SHP77 treated with DMSO at 0.1 percent for 48 hours (cell line): ENCODE results near the gene JADE2.
"Not testable (repeated sequence)": the region's sequence is repeated elsewhere in the genome, so short reads cannot be mapped to it uniquely, and the experiment has no call there.

Source experiments
- DNase-seq: peaks from one replicate; lab custom pipeline; 2025; lab: John Stamatoyannopoulos, UW

JADE2 gene

DNA sequence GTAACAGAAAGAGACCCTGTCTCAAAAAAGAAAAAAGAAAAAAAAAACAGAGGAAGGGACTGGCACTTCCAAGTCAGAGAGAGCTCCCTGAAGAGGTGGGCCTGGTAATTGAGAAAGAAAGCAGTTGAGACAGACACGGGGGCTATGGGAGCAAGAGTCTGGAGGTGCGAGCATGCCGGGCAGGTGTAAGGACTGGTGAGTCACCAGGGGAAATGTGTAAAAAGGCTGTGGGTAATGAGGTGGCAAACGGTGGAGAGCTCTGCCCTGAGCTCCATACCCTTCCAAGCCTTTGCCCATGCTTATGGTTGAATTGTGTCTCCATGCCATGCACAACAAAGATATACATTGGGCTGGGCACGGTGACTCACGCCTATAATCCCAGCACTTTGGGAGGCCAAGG, 18.0 kb upstream of the JADE2 start:
- no peak for DNase-seq

DNA sequence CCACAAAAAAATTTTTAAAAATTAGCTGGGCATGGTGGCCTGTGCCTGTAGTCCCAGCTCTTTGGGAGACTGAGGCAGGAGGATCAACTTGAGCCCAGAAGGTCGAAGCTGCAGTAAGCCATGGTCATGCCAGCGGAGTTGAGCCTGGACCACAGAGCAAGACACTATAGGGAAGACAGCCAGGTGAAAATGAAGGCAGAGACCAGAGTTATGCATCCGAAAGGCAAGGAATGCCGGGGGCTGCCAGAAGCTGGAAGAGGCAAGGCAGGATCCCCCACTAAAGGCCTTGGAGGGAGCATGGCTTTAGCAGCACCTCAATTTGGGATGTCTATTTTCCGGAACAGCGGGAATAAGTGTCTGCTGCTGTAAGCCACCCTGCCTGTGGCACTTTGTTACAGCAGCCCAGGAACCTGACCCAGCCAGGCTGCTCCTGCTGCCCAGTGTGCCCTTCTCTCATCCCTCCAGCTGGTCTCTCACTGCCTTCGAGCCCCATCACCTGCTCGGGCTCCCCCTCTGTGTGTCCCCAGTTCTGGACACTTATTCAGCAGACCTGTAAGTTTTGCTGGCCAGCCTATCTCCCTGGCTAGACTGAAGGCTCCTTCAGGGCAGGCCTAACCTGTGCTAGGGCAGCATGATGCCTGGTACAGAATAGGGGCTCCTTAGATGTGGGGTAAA, 16.8 kb upstream of the JADE2 start:
- no peak for DNase-seq

DNA sequence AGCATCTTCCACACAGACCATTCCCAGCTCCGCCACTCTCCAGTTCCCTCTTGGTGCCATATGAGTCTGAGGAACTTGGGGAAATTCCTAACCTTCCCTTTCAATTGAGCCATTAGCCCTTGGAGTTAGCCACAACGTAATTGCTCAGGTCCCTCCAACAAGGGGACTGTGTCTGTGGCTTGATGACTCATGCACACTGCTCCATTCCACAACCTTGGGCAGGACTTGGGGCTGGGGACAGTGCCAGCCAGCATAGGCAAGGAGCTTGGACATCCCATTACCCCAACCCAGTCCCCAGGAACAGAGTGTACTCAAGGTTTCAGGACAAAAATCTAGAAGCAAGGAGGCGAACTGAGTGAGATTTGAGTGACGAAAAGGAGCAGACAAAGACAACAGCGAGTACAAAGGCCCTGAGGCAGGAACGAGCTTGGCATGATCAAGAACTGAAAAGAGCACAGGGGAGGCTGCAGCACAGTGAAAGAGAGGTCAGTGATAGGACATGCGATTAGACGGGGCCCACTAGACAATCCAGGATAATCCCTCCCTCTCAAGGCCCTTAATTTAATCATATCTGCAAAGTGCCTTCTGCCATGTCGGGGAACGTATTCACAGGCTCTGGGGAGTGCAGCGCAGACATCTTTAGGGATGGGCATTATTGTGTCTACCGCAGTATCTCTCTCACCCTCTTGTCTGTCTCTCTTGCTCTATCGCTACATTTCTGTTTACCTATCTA, 16.0 kb upstream of the JADE2 start:
- DNase-seq, result no peak

DNA sequence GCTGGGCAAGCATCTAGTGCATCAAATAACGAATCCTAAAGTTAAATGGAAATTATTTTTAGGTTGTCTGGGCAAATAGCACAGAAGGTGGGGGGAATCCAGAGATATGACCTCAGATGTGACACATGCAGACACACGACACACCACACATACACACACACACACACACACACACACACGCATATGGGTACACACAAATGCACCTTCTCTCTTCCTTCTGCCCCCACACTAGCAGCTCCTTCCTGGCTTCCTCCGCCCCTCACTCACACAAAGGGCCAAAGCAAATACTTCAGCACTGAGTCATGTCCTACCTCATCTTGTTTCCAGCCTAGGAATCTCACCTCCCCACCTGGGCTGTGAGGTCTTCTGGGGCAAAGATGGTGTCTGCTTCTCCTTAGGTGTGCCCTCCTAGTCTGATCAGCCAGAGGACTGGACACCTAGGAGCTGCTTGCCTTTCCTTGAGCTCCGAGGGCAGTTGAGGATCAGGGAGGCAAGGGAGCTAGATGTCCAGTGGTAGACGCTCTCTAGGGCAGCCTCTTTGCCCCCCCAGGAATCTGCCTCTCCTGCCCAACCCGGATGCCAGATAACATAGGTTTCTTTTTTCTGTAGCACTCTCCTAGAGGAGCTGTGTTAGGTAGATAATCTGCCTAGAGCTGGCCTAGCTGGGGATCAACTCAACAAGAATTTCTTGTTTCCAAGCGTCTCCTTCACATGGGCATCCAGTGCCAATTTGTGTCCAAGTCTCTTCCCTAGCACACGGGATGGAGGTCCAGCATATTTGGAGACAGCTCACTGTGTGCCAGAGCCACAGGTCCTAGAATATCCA, 14.3 kb upstream of the JADE2 start:
- no peak for DNase-seq

DNA sequence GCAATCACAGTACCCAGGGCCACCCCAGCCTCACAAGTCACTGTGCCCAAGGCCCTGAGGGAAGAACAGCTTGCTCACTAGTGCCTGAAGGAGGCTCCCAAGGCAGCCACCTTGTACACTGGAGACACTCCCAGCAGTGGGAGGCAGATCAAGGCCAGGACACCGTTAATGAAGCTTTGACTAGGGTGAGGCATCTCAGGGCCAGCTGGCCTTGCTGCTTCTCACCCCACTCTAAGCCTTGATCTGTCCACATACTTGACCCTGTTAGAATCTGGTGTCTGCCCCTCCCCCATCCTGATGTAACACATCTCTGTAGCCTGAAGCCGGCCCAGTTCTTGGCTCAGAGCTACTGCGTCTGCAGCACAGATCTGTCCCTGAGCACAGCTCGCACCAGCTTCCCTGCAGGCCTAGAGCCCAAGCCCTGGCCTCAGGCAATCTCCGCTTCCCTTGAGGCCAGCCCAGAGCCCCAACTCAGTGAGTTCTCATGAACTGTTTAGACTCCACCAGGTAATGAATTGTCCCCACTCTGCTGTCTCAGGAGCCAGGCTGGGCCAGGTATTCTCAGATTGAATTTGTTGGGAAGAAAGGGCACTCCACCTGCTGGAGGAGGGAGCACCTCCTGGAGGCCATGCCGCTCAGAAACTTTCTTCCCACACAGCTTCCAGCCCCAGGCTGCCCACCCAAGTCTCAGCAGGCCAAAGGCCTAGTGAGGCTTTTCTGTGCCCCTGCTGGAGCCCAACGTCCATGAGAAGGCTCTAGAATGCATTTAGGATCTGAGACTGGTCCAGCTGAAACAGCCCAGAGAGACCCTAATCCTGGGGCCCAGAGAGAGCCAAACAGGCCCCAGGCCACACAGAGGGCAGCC, 13.4 kb upstream of the JADE2 start:
- DNase-seq, result no peak

DNA sequence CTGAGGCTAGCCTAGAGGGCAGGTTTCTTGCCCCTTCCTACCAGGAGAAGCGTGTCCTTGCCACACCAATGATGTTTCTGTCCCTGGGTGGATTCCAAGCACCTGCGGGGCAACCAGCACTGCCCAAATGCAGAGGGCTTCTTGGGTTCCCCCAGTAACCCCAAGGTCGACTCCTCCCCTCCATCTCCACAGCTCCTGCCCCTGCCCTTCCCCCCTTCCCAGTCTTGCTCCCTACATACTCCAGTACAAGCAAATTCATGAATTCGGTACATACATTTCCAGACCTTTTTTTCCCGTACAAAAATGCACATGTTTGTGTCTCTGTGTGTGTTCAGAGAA, 12.8 kb upstream of the JADE2 start:
- DNase-seq, result no peak

DNA sequence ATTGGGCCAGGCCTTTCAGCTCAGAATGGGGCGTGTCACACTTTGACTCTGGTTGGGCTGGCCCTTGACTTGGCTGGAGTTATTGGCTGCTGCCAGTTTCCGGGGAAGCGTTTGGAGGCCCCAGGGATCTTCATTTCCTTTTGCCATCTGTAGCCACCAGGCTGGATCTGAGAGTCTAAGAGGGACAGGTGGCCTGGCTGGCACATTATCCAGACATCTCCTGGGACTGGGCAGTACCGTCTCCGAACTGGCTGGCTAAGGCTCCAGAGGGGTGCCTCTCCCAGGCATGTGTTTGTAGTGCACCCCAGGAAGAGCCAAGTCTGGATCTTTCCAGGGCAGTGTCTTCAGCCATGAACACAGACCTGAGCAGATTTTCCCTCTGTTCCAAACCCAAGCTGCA, 9.7 kb upstream of the JADE2 start:
- no peak for DNase-seq

DNA sequence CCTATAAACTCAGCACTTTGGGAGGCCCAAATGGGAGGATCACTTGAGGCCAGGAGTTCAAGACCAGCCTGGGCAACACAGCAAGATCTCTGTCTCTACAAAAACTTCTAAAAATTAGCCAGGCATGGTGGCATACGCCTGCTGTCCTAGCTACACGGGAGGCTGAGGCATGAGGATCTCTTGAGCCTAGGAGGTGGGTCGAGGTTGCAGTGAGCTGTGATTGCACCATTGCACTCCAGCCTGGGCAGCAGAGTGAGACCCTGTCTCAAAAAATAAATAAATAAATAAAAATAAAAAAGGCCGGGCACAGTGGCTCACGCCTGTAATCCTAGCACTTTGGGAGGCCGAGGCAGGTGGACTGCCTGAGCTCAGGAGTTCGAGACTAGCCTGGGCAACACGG, 8.5 kb upstream of the JADE2 start:
- DNase-seq, result not testable (repeated sequence)

DNA sequence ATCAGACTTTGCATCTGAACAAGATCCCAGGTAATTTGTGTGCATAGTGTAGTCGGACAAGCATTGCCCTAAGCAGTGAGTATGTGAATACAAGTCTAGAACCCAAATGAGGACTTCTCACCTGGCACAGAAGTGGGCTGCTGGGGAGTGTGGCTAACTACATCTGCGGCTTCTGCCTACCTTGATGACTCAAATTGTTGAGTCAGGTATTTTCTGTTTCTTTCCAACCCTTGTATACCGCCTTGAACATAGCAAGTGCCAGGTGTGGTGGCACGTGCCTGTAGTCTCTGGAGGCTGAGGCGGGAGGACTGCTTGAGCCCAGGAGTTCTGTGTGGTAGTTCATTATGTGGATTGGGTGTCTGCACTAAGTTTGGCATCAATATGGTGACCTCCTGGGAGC, 7.9 kb upstream of the JADE2 start:
- no peak for DNase-seq

DNA sequence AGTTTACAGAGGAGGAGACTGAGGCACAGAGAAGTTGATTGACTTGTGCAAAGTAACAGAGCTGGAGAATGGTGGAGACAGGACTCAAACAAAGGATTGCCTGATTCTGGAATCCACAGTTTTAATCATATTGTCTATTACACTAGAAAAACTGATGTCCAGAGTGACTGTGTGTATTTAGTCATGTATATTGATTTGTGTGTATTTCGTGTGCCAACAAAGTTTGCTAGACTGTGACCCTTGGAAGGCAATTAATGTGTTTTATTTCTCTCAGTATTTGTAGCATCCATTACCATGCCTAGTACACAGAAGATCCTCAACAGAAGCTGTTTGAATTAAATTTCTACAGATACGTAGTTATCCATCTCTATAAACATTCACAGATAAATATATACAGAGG, 5.5 kb upstream of the JADE2 start:
- DNase-seq, result no peak

DNA sequence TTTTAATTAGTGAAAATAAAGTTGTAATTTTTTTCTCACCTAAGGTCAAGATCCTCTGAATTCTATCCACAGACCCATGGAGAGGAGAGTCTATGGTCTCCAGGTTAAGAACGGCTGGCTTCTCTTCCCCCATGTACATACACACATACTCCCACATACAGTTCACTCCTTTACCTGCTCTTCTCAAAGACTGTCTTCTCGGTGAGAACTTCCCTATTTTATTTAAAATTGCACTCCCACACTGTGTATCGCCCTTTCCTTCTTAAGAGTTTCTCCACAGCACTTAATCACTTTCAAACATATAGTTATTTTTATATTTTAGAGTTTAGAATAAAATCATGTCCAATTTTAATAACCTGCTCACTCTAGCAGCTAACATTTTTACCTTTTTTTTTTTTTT, 3.6 kb upstream of the JADE2 start:
- no peak for DNase-seq

DNA sequence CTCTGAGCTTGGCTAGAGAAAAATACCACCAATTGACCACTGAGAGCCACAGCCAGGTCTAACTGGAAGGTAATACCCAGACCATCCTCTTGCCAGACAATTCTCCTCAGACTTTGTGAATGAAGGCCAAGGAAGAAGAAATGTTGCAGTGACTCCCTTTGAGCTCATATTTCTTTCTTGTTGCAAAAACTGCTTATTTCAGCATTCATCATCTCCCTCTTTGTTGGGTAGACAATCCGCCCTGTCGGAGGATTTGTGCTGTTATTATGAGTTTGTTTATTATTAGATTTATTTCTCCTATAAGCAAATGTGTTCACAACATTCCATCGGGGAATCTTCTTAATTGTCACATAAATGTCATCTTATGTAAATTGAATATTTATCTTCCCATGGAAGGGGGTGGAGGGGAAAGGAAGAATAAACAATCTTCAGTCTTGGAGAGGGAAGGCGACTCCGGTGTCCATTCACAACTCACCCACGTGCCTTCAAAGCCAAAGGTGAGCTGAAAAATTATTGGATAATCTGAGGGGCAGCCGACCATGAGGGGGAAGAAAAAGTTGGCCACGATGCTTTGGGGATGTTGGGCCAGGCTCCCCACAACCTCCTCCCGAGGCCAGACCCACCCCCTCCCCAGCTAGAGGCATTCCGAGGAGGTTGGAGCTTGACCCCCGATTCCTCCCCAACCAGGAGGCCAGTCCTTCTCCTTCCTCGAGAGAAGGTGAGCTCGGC, 1.8 kb upstream of the JADE2 start:
- no peak for DNase-seq

DNA sequence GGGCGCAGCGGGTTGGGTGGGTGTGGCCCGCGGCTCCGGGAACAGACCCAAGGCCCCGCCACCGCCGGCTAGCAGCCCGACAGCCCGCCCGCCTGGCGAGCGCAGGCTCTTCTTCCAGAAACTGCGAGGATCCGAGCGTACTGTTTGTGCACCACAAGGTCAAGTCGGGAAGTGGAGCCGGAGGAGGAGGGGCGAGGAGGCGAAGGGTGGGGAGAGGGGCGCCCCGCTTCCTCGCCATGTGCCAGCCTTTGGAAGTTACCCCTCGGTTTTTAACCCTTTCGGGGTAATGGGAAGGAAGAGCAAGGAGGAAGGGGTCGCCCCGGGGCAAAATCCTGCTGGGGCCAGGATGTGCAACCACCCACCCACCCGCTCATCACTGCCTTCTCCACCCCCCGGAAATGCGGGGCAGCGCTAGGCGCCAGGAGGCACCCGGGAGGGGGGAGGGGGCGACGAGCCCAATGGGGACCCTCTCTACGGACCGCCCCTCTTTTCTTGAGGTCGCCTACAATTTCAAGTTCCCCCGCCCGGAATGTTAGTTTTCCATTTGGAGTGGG, 1.1 kb upstream of the JADE2 start:
- DNase-seq, result no peak

DNA sequence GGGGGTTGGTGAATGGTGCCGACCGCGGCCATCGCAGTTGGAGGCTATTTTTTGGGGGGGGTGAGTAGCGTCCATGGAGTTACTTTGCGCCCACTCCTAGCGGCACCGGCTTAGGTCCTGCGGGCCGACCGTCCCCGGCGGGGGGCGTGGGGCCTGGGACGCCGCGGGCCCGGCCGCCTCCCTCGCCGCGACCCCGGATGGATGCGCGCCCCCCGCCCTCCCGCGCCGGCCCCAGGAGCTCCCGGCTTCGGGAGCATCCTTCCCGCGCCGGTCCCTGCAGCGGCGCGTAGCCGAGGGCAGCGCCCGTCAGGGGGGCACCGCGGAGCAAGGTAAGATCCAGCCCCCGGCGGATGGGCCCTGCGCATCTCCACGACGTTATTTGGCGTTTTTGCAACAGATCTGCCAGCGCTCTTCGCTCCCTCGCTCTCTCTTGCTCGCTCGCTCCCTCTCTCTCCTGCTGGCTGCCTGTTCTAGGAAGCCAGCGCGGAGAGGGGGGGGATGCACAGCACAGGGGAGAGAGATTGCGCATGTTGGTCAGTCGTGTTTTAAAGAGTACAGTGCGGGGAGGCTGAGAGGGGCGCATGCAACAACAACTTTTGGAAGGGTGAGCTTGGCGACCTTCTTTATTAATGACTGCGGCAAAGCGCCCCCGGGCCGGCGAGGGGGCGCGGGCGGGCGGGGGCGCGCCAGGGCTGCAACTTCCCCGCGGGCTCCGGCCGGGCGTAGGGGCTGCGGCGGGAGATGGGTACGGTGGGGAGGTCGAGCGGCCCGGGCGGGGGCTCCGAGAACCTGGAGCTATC, 413 bp downstream of the JADE2 start:
- no peak for DNase-seq

DNA sequence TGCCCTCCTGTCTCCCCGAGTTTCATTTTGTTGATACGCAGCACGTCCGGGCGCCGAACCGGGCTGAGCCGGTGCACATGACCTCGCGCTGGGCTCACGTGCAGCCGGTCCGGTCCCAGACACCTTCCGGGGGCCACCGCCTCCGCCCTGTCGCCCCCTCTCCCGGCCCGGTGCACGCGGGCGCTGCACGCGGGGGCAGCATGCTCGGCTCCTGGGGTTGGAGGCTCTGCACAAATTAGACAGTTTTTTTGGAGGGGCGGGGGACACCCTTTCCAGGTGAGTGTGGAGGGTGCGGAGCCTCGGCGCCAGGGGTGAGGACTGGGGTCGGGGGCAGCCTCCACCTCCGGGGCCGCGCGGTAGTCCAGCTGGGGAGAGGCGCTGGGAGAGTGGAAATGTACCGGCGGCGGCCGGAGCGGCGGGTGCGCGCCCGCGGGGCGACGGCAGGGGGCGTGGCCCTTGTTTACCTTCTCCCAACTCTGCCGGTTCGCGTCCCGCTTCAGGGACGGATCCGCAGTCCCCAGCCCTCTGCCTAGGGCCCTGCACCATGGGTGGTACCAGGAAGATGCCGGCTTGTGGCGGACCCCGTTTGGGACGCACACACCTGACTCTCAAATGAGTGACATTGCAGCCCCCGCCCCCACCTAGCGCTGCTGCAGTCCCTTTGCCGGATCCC, 1.1 kb downstream of the JADE2 start:
- DNase-seq, result peak; percentile 50

DNA sequence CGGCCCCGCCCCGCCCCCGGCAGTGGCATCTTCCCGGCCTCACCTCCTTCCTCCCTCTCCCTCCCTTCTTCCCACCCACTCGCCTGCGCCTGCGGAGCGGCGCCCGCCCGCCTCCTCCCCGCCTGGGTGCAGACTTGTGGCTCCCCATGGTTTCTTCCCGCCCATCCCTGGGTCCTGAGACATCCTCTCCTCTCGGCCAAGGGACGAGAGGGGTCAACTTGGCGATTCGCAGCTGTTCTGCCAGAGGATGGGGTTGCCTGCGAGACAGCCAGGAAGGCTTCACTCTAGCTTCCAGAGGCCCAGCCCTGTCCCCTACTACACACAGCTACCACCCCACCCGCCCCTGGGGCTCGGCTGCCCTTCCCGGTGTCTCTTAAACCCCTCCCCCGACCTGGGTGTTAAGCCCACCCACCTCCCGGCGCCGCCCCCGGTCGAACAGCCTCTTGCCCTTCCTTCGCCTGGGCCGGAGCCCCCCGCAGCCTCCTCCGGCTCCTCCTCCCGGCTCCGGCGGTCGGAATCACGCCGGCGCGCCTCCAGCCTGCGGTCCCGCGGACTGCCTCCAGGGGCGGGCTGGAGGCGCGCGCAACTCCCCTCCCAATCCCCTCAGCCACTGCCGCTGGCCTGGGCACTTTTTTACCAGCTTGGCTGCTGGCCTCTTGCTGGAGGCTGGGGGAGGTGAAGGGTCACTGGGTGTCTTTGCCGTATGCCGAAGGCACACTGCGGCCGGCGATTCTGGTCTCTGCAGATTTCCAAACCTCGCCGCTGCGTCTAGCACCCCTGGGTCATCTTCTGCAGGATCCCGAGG, 1.9 kb downstream of the JADE2 start:
- peak; percentile 50 for DNase-seq

DNA sequence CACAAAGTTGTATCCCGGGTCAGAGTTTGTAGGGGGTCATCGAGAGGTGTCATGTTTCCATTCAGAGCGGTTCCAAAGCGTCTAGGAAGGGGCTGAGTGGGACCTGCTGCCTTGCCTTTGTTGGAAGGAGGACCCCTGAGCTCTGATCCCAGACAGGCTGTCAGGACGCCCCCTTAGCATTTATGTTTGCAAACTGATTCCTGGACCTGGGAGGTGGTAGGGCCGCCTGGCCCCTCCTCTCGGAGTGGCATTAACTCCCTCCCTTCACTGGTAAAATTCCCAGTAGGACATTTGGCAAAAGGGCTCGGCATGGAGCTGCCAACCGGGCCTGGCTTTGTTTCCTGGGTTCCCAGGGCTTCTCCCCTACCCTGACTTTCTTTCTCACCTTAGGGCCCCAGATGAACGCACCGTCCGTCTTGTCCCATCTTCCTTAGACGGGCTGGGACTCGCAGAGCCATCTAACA, 2.5 kb downstream of the JADE2 start:
- no peak for DNase-seq

DNA sequence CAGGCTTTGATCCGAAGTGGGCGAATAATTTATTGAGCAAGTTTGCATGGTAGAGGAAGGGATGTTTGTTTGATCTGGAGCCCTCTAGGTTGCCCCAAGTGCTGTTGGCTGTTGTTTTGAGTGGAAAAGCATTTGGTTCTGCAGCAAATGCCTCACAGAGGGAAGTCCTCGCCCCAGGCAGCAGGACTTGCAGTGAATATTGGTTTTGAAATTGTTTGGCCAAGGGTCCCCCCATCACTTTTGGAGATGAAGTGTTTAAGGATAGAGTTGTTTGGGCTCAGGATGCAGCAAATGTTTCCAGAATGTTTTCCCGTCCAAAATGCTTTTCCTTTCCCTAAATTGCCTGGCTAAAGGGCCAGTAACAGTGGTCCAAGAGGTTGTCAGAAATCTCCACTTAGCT, 3.1 kb downstream of the JADE2 start:
- DNase-seq, result no peak

DNA sequence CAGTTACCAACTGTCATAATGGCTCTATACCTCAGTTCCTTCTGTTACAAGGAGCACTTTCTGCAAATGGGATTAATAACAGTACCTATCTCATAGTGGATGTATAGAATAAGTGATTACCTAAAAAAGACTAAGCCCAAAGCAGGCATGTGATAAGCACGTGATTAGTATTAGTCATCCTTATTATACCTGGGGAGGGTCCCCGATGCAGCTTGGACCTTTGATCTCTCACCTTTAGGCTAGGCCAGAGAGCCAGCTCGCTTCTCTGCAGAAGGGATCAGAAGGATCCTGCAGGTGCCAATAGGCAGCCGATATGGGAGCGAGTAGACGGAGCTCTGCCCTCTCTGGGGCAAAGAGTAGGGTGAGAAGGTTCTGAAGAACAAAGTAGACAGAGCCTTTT, 4.0 kb downstream of the JADE2 start:
- no peak for DNase-seq
